ENCODE measurements around the gene KCNH6. TPM values are rescaled to one million over a fixed set of nuclear protein-coding genes. Genes with fewer than 3 reads are reported as not detected.

Gene KCNH6
- total RNA-seq, 5 donors from 2014 or later (not counting 1 experiment from before 2014, with no cell fraction given) = not detected

- Mint-ChIP-seq H3K27me3 (peaks cover 10 to 12% of the 10 kb centered on the region in 2 donors), H3K9me3 (no peaks in the 10 kb centered on the region), H3K4me3 (no peak overlapping the region), H3K27ac (no peak overlapping the region), H3K4me1 (no peaks in the 10 kb centered on the region), H3K36me3 (no peaks in the 10 kb centered on the region)
- Histone ChIP-seq H3K4me1 (ENCODE audit: control insufficient read depth in 1 of 2, extremely low read depth in 1 of 2, insufficient read depth in 2 of 2, low read length in 2 of 2) (no peaks in the 10 kb centered on the region), H3K4me3 (ENCODE audit: control insufficient read depth in 1 of 2, extremely low read depth in 1 of 2, low read length in 1 of 2) (no peak overlapping the region), H3K27ac (ENCODE audit: low read length) (no peak overlapping the region), H3K36me3 (ENCODE audit: control insufficient read depth in 2 of 2, extremely low read depth in 1 of 2, insufficient read depth in 1 of 2, low read length in 1 of 2) (no peaks in the 10 kb centered on the region), H3K9me3 (no peaks in the 10 kb centered on the region), H3K27me3 (replicated peaks in 1 of 2; ENCODE audit: control insufficient read depth in 2 of 2, extremely low read depth in 1 of 2, insufficient read depth in 2 of 2, low read length in 1 of 2) (peaks cover 0 to 7% of the 10 kb centered on the region in 2 experiments)
- DNase-seq (no peak), ATAC-seq (replicated peaks in 1 of 4) (no peak)
- 94% methylated on average over 29 of the region's 36 CpGs for WGBS (ENCODE audit: insufficient coverage)
- ChIA-PET POLR2A (no interaction called here), CTCF (no interaction called here)
These were observed 26.3 kb upstream of the KCNH6 start for GRCh38 chr17:63496663-63497400.

GRCh38 chr17:63497708-63498483 is 25.3 kb upstream of the KCNH6 start:
- no peaks in the 10 kb centered on the region for H3K36me3 Mint-ChIP-seq
- ATAC-seq (replicated peaks in 1 of 4) = no peak
- Histone ChIP-seq H3K4me3 (ENCODE audit: control insufficient read depth in 1 of 2, extremely low read depth in 1 of 2, low read length in 1 of 2) (no peak overlapping the region), H3K9me3 (no peaks in the 10 kb centered on the region), H3K4me1 (ENCODE audit: control insufficient read depth in 1 of 2, extremely low read depth in 1 of 2, insufficient read depth in 2 of 2, low read length in 2 of 2) (no peaks in the 10 kb centered on the region), H3K27ac (ENCODE audit: low read length) (no peak overlapping the region), H3K36me3 (ENCODE audit: control insufficient read depth in 2 of 2, extremely low read depth in 1 of 2, insufficient read depth in 1 of 2, low read length in 1 of 2) (no peaks in the 10 kb centered on the region), H3K27me3 (replicated peaks in 1 of 2; ENCODE audit: control insufficient read depth in 2 of 2, extremely low read depth in 1 of 2, insufficient read depth in 2 of 2, low read length in 1 of 2) (peaks cover 0 to 7% of the 10 kb centered on the region in 2 experiments)
- ChIA-PET CTCF (no interaction called here), POLR2A (no interaction called here)
- DNase-seq = peak in 2 of 35 experiments; percentile 6 to 21
- H3K4me1 Mint-ChIP-seq = no peaks in the 10 kb centered on the region
- no peak overlapping the region for H3K27ac Mint-ChIP-seq
- WGBS (ENCODE audit: insufficient coverage) = 89% methylated on average over 10 of the region's 16 CpGs
- H3K9me3 Mint-ChIP-seq = no peaks in the 10 kb centered on the region
- H3K4me3 Mint-ChIP-seq = no peak overlapping the region
- H3K27me3 Mint-ChIP-seq = peaks cover 10 to 17% of the 10 kb centered on the region in 2 donors

DNA sequence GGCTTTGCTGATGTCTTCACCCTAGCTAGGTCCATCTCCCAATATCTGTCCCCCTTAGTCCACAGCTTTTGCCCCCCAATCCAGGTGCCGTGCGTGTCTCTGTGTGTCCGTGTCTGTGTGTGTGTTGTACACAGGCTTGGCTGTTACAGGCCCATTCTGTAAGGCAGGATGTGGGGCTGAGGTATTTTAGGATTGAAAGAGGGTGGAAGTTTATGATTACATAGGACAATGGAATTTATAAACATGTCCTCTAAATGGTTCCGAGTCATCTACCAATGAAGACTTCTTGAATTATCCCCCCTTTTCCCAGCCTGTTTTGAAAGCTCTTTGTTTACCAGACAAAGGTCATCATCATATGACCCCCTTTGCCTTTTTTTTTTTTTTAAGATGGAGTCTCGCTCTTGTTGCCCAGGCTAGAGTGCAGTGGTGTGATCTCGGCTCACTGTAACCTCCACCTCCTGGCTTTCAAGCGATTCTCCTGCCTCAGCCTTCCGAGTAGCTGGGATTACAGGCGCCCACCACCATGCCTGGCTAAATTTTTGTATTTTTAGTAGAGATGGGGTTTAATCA is 24.4 kb upstream of the KCNH6 start:
- DNase-seq (no peak), ATAC-seq (replicated peaks in 1 of 4) (no peak)
- peaks cover 0 to 7% of the 10 kb centered on the region in 2 experiments for H3K27me3 ChIP-seq (replicated peaks in 1 of 2; ENCODE audit: control insufficient read depth in 2 of 2, extremely low read depth in 1 of 2, insufficient read depth in 2 of 2, low read length in 1 of 2)
- H3K36me3 ChIP-seq (ENCODE audit: control insufficient read depth in 2 of 2, extremely low read depth in 1 of 2, insufficient read depth in 1 of 2, low read length in 1 of 2) = no peaks in the 10 kb centered on the region
- no peaks in the 10 kb centered on the region for H3K9me3 ChIP-seq
- no peaks in the 10 kb centered on the region for H3K4me1 ChIP-seq (ENCODE audit: control insufficient read depth in 1 of 2, extremely low read depth in 1 of 2, insufficient read depth in 2 of 2, low read length in 2 of 2)
- no peak overlapping the region for H3K4me3 ChIP-seq (ENCODE audit: control insufficient read depth in 1 of 2, extremely low read depth in 1 of 2, low read length in 1 of 2)
- CTCF ChIA-PET = no interaction called here
- H3K27ac ChIP-seq (ENCODE audit: low read length) = no peak overlapping the region
- Mint-ChIP-seq H3K36me3 (no peaks in the 10 kb centered on the region), H3K4me3 (no peak overlapping the region), H3K27ac (no peak overlapping the region), H3K4me1 (no peaks in the 10 kb centered on the region), H3K9me3 (no peaks in the 10 kb centered on the region), H3K27me3 (peaks cover 13 to 23% of the 10 kb centered on the region in 2 donors)
- POLR2A ChIA-PET = no interaction called here
- WGBS (ENCODE audit: insufficient coverage) = no CpG with 5 or more reads among the region's 9 CpGs

DNA sequence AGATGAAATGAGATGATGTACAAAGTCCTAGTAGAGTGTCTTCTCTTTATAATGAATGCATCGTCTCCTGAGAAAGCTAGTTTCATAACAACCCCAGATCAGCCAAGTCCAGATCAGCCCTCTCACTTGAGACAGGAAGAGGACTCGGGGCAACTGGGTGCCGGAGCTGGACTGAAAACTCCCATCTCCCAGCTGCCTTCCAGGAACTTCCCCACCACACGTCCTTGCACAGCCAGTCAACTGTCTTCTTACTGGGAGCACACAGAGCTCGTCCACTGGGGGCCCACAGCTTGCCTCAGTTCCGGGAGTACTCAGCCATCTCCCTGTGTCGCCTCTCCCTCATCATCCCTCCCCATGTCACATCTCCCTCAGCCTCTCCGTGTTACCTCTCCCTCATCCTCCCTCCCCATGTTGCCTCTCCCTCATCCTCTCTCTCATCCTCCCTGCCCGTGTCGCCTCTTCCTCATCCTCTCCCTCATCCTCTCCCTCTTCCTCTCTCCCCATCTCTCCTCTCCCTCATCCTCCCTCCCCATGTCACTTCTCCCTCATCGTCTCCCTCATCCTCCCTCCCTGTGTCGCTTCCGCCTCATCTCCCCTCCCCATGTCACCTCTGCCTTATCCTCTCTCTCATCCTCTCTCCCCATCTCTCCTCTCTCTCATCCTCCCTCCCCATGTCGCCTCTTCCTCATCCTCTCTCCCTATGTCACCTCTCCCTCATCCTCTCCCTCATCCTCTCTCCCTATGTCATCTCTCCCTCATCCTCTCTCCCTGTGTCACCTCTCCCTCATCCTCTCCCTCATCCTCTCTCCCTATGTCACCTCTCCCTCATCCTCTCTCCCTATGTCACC is 22.4 kb upstream of the KCNH6 start:
- H3K27me3 Mint-ChIP-seq = peaks cover 28 to 36% of the 10 kb centered on the region in 2 donors
- H3K4me1 Mint-ChIP-seq = no peaks in the 10 kb centered on the region
- Histone ChIP-seq H3K9me3 (no peaks in the 10 kb centered on the region), H3K36me3 (ENCODE audit: control insufficient read depth in 2 of 2, extremely low read depth in 1 of 2, insufficient read depth in 1 of 2, low read length in 1 of 2) (no peaks in the 10 kb centered on the region), H3K27me3 (replicated peaks in 1 of 2; ENCODE audit: control insufficient read depth in 2 of 2, extremely low read depth in 1 of 2, insufficient read depth in 2 of 2, low read length in 1 of 2) (peaks cover 0 to 13% of the 10 kb centered on the region in 2 experiments), H3K27ac (ENCODE audit: low read length) (no peak overlapping the region), H3K4me3 (ENCODE audit: control insufficient read depth in 1 of 2, extremely low read depth in 1 of 2, low read length in 1 of 2) (no peak overlapping the region), H3K4me1 (ENCODE audit: control insufficient read depth in 1 of 2, extremely low read depth in 1 of 2, insufficient read depth in 2 of 2, low read length in 2 of 2) (no peaks in the 10 kb centered on the region)
- CTCF ChIA-PET = no interaction called here
- POLR2A ChIA-PET = no interaction called here
- WGBS (ENCODE audit: insufficient coverage) = 66% methylated on average over 14 of the region's 14 CpGs
- peaks cover 0 to 5% (median 0%) of the 10 kb centered on the region in 3 donors for H3K9me3 Mint-ChIP-seq
- H3K27ac Mint-ChIP-seq = no peak overlapping the region
- no peaks in the 10 kb centered on the region for H3K36me3 Mint-ChIP-seq
- ATAC-seq (replicated peaks in 1 of 4) = no peak
- no peak overlapping the region for H3K4me3 Mint-ChIP-seq
- DNase-seq = no peak

GRCh38 chr17:63503341-63503705 is 19.8 kb upstream of the KCNH6 start:
- Mint-ChIP-seq H3K27me3 (peaks cover 38 to 39% of the 10 kb centered on the region in 2 donors), H3K9me3 (peaks cover 0 to 5% (median 0%) of the 10 kb centered on the region in 3 donors), H3K27ac (no peak overlapping the region), H3K4me1 (no peaks in the 10 kb centered on the region), H3K36me3 (peaks cover 2% of the 10 kb centered on the region), H3K4me3 (no peak overlapping the region)
- Histone ChIP-seq H3K9me3 (no peaks in the 10 kb centered on the region), H3K4me3 (ENCODE audit: control insufficient read depth in 1 of 2, extremely low read depth in 1 of 2, low read length in 1 of 2) (no peak overlapping the region), H3K27ac (ENCODE audit: low read length) (no peak overlapping the region), H3K36me3 (ENCODE audit: control insufficient read depth in 2 of 2, extremely low read depth in 1 of 2, insufficient read depth in 1 of 2, low read length in 1 of 2) (no peaks in the 10 kb centered on the region), H3K27me3 (replicated peaks in 1 of 2; ENCODE audit: control insufficient read depth in 2 of 2, extremely low read depth in 1 of 2, insufficient read depth in 2 of 2, low read length in 1 of 2) (peaks cover 0 to 30% of the 10 kb centered on the region in 2 experiments), H3K4me1 (ENCODE audit: control insufficient read depth in 1 of 2, extremely low read depth in 1 of 2, insufficient read depth in 2 of 2, low read length in 2 of 2) (no peaks in the 10 kb centered on the region)
- POLR2A ChIA-PET = no interaction called here
- no peak for DNase-seq
- CTCF ChIA-PET = no interaction called here
- ATAC-seq (replicated peaks in 1 of 4) = no peak
- WGBS (ENCODE audit: insufficient coverage) = 91% methylated on average over 4 of the region's 8 CpGs

DNA sequence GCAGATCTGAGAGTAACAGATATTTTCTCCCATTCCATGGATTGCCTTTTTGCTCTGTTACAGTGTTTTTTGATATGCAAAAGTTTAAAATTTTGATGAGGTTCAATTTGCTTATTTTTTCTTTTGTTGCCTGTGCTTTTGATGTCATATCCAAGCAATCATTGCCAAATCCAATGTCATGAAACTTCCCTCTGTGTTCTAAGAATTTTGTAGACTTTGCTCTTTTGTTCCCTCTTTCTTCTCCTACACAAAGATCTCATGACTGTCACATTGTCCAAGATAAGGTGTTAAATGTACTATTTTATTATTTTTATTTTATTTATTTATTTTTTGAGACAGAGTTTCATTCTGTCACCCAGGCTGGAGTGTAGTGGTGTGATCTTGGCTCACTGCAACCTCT is 18.9 kb upstream of the KCNH6 start:
- H3K4me3 Mint-ChIP-seq = no peak overlapping the region
- H3K4me1 ChIP-seq (ENCODE audit: control insufficient read depth in 1 of 2, extremely low read depth in 1 of 2, insufficient read depth in 2 of 2, low read length in 2 of 2) = no peaks in the 10 kb centered on the region
- H3K27me3 Mint-ChIP-seq = peaks cover 38 to 42% of the 10 kb centered on the region in 2 donors
- CTCF ChIA-PET = no interaction called here
- peaks cover 0 to 39% of the 10 kb centered on the region in 2 experiments for H3K27me3 ChIP-seq (replicated peaks in 1 of 2; ENCODE audit: control insufficient read depth in 2 of 2, extremely low read depth in 1 of 2, insufficient read depth in 2 of 2, low read length in 1 of 2)
- H3K27ac ChIP-seq (ENCODE audit: low read length) = no peak overlapping the region
- POLR2A ChIA-PET = no interaction called here
- DNase-seq = no peak
- H3K9me3 Mint-ChIP-seq = peaks cover 0 to 5% (median 0%) of the 10 kb centered on the region in 3 donors
- no peak for ATAC-seq (replicated peaks in 1 of 4)
- no peak overlapping the region for H3K27ac Mint-ChIP-seq
- H3K36me3 ChIP-seq (ENCODE audit: control insufficient read depth in 2 of 2, extremely low read depth in 1 of 2, insufficient read depth in 1 of 2, low read length in 1 of 2) = no peaks in the 10 kb centered on the region
- H3K4me1 Mint-ChIP-seq = no peaks in the 10 kb centered on the region
- no peaks in the 10 kb centered on the region for H3K9me3 ChIP-seq
- H3K4me3 ChIP-seq (ENCODE audit: control insufficient read depth in 1 of 2, extremely low read depth in 1 of 2, low read length in 1 of 2) = no peak overlapping the region
- peaks cover 2% of the 10 kb centered on the region for H3K36me3 Mint-ChIP-seq
